NT2/D1 (cell line): ENCODE measurements around the gene CLP1.

Source experiments
- SUZ12 ChIP-seq: IDR thresholded peaks from 2 replicates; pipeline ENCODE4 v1.6.1; 2011; ENCODE audit not compliant: insufficient read length, insufficient read depth; ENCODE audit errors: extremely low read depth
- ZNF274 ChIP-seq: IDR thresholded peaks from 2 replicates; pipeline ENCODE4 v1.6.1; 2011; ENCODE audit warnings: mild to moderate bottlenecking, low read depth, low read length

GRCh38 chr11:57675176-57675941 is 17.8 kb downstream of the CLP1 start:
- TF ChIP-seq ZNF274: no peak
- TF ChIP-seq SUZ12: no peak
